H1 (cell line): Measurements from ENCODE around the gene VAX1. TPM values are rescaled to one million over a fixed set of nuclear protein-coding genes. Genes with fewer than 3 reads are reported as not detected.

Source experiments
- CTCF ChIA-PET: fragments of 300-600 bp; sonication (Branson Sonifier 250); formaldehyde crosslinking; loops from one replicate; lab custom pipeline; 2021; ENCODE audit not compliant: partially characterized antibody; lab: Charles Lee
- POLR2A ChIA-PET: fragments of 300-600 bp; sonication (Branson Sonifier 250); formaldehyde crosslinking; loops from one replicate; lab custom pipeline; 2021; ENCODE audit warnings: inconsistent platforms; ENCODE audit not compliant: partially characterized antibody; lab: Charles Lee
- DNase-seq, 2 experiments: peaks; one replicate each; pipeline versions ENCODE4 v3.0.0 to v3.0.0-alpha.2; 2010 to 2022; ENCODE audit warnings: low spot score in 2 of 2, low read depth in 1 of 2, mixed read lengths in 1 of 2
- FAIRE-seq: peaks from 2 replicates; lab custom pipeline; 2011; peaks lifted over from hg19 to GRCh38; lab: Jason Lieb, UNC
- H2AFZ ChIP-seq: 2 replicates; pipeline ENCODE4 v1.8.1; 2012; ENCODE audit warnings: low read length, inconsistent platforms
- H2AK5ac ChIP-seq: 2 replicates; pipeline ENCODE4 v1.6.1; 2013; ENCODE audit warnings: low read depth, low read length
- H2BK120ac ChIP-seq: replicated peaks from 2 replicates; pipeline ENCODE3; 2013; ENCODE audit warnings: low read depth, low read length, inconsistent platforms
- H2BK12ac ChIP-seq: 2 replicates; pipeline ENCODE4 v1.6.1; 2013; ENCODE audit warnings: low read depth, low read length
- H2BK15ac ChIP-seq: 2 replicates; pipeline ENCODE4 v1.6.1; 2013; ENCODE audit warnings: low read length
- H2BK20ac ChIP-seq: 2 replicates; pipeline ENCODE4 v1.6.1; 2013; ENCODE audit warnings: low read length
- H2BK5ac ChIP-seq: 2 replicates; pipeline ENCODE4 v1.6.1; 2013; ENCODE audit warnings: low read depth, low read length
- H3K14ac ChIP-seq: 2 replicates; pipeline ENCODE4 v1.6.1; 2013; ENCODE audit warnings: inconsistent platforms; ENCODE audit not compliant: insufficient read length
- H3K18ac ChIP-seq: 2 replicates; pipeline ENCODE4 v1.6.1; 2013; ENCODE audit warnings: low read length; ENCODE audit errors: extremely low read depth
- H3K23ac ChIP-seq: 2 replicates; pipeline ENCODE4 v1.6.1; 2013; ENCODE audit warnings: inconsistent platforms; ENCODE audit not compliant: insufficient read length
- H3K23me2 ChIP-seq: 2 replicates; pipeline ENCODE4 v1.6.1; 2013; ENCODE audit warnings: low read depth, low read length
- H3K27ac ChIP-seq: 2 replicates; pipeline ENCODE4 v1.6.1; 2011; ENCODE audit warnings: low read depth, low read length, inconsistent platforms
- H3K27me3 ChIP-seq, 4 experiments: replicated peaks in 1 of 4; 1 replicate in 1 of 4; 2 replicates in 3 of 4; pipeline versions ENCODE4 v1.6.1 to v1.8.1; 2011 to 2013; ENCODE audit warnings: low read length in 3 of 4, mild to moderate bottlenecking in 3 of 4, inconsistent platforms in 2 of 4, mixed read lengths in 2 of 4, moderate library complexity in 1 of 4; ENCODE audit not compliant: control insufficient read depth in 3 of 4, insufficient read depth in 3 of 4; ENCODE audit errors: extremely low read depth in 1 of 4
- H3K36me3 ChIP-seq, 4 experiments: 2 replicates each; pipeline versions ENCODE4 v1.6.1 to v1.8.1; 2011 to 2013; ENCODE audit warnings: mild to moderate bottlenecking in 4 of 4, low read length in 3 of 4, moderate library complexity in 2 of 4, control low read depth in 1 of 4, inconsistent platforms in 1 of 4; ENCODE audit not compliant: insufficient read depth in 4 of 4, control insufficient read depth in 2 of 4
- H3K4ac ChIP-seq: replicated peaks from 2 replicates; pipeline ENCODE3; 2013; ENCODE audit warnings: low read length, low read depth, mixed read lengths, inconsistent platforms; ENCODE audit not compliant: insufficient read length
- H3K4me1 ChIP-seq, 4 experiments: replicated peaks in 1 of 4; 1 replicate in 1 of 4; 2 replicates in 3 of 4; pipeline versions ENCODE4 v1.6.1 to v1.8.1; 2011 to 2013; ENCODE audit warnings: low read length in 3 of 4, inconsistent platforms in 2 of 4, mixed read lengths in 1 of 4; ENCODE audit not compliant: insufficient read depth in 4 of 4, control insufficient read depth in 3 of 4
- H3K4me2 ChIP-seq, 2 experiments: 2 replicates each; pipeline versions ENCODE4 v1.6.1 to v1.8.1; 2011 to 2013; ENCODE audit warnings: low read depth in 2 of 2, low read length in 2 of 2, control low read depth in 1 of 2, inconsistent platforms in 1 of 2, mild to moderate bottlenecking in 1 of 2; ENCODE audit not compliant: insufficient read depth in 1 of 2
- H3K4me3 ChIP-seq, 4 experiments: fragments of 200-600, 300-600 bp in 1 of 4; sonication (generic), shearing (Covaris generic), sonication (Bioruptor Twin) in 1 of 4; 2 replicates each; pipeline versions ENCODE4 v1.5.1 to v1.8.1; 2011 to 2016; ENCODE audit warnings: low read length in 4 of 4, low read depth in 3 of 4, control low read depth in 2 of 4, inconsistent platforms in 2 of 4, mild to moderate bottlenecking in 2 of 4, mixed read lengths in 1 of 4, moderate library complexity in 1 of 4; ENCODE audit not compliant: insufficient read depth in 2 of 4; ENCODE audit errors: extremely low read depth in 1 of 4
- H3K56ac ChIP-seq: replicated peaks from 2 replicates; pipeline ENCODE3; 2013; ENCODE audit warnings: low read depth, mild to moderate bottlenecking, mixed read lengths, low read length, inconsistent platforms; ENCODE audit not compliant: insufficient read length
- H3K79me1 ChIP-seq: 2 replicates; pipeline ENCODE4 v1.6.1; 2013; ENCODE audit warnings: low read depth, low read length, control low read depth
- H3K79me2 ChIP-seq, 2 experiments: 2 replicates each; pipeline versions ENCODE4 v1.6.1 to v1.8.1; 2012 to 2013; ENCODE audit warnings: low read length in 2 of 2, mild to moderate bottlenecking in 2 of 2, inconsistent platforms in 1 of 2; ENCODE audit not compliant: insufficient read depth in 2 of 2, control insufficient read depth in 1 of 2
- H3K9ac ChIP-seq, 4 experiments: replicated peaks in 1 of 4; 1 replicate in 1 of 4; 2 replicates in 3 of 4; pipeline versions ENCODE4 v1.6.1 to v1.8.1; 2011 to 2013; ENCODE audit warnings: low read depth in 3 of 4, low read length in 3 of 4, control low read depth in 2 of 4, mild to moderate bottlenecking in 2 of 4, moderate library complexity in 2 of 4, inconsistent platforms in 1 of 4; ENCODE audit errors: extremely low read depth in 1 of 4
- H3K9me3 ChIP-seq, 2 experiments: 2 replicates each; pipeline versions ENCODE4 v1.6.1 to v1.8.1; 2012 to 2013; ENCODE audit warnings: mild to moderate bottlenecking in 2 of 2, moderate library complexity in 2 of 2, control low read depth in 1 of 2, inconsistent platforms in 1 of 2, low read depth in 1 of 2, low read length in 1 of 2, mixed read lengths in 1 of 2; ENCODE audit not compliant: insufficient read depth in 2 of 2
- H4K20me1 ChIP-seq, 2 experiments: replicated peaks in 1 of 2; 2 replicates each; pipeline versions ENCODE3 to v1.8.1; 2011 to 2013; ENCODE audit warnings: inconsistent platforms in 2 of 2, low read length in 2 of 2, mild to moderate bottlenecking in 1 of 2; ENCODE audit not compliant: insufficient read depth in 2 of 2, control insufficient read depth in 1 of 2
- H4K5ac ChIP-seq: 2 replicates; pipeline ENCODE4 v1.6.1; 2013; ENCODE audit warnings: low read length, low read depth, mixed read lengths, inconsistent platforms; ENCODE audit not compliant: insufficient read length
- H4K8ac ChIP-seq: 2 replicates; pipeline ENCODE4 v1.8.0; 2013; ENCODE audit warnings: mild to moderate bottlenecking, moderate library complexity, low read length, inconsistent platforms; ENCODE audit not compliant: insufficient read depth; ENCODE audit errors: extremely low read depth
- H4K91ac ChIP-seq: replicated peaks from 2 replicates; pipeline ENCODE3; 2013; ENCODE audit warnings: low read length, mixed read lengths, inconsistent platforms; ENCODE audit not compliant: insufficient read length
- CHD2 ChIP-seq: IDR thresholded peaks from 2 replicates; pipeline ENCODE4 v1.6.1; 2012; ENCODE audit warnings: low read length, improper control_type of control experiment
- CREB1 ChIP-seq: IDR thresholded peaks from 2 replicates; pipeline ENCODE4 v1.6.1; 2012; ENCODE audit warnings: inconsistent platforms
- EZH2 ChIP-seq: fragments of 200-600 bp; sonication (generic); IDR thresholded peaks from 2 replicates; pipeline ENCODE4 v1.7.1; 2012; ENCODE audit warnings: low read depth, mild to moderate bottlenecking, moderate library complexity, low read length, inconsistent platforms; ENCODE audit not compliant: severe bottlenecking
- KDM4A ChIP-seq: IDR thresholded peaks from one replicate; pipeline ENCODE4 v1.7.1; 2012; ENCODE audit warnings: low read depth, mild to moderate bottlenecking, moderate library complexity, low read length, inconsistent platforms; ENCODE audit not compliant: severe bottlenecking
- MAFK ChIP-seq: IDR thresholded peaks from 2 replicates; pipeline ENCODE4 v1.6.1; 2012; ENCODE audit warnings: low read depth, mild to moderate bottlenecking, improper control_type of control experiment, low read length
- SUZ12 ChIP-seq: fragments of 200-600 bp; sonication (generic); IDR thresholded peaks from 2 replicates; pipeline ENCODE4 v1.6.1; 2012; ENCODE audit warnings: mild to moderate bottlenecking, inconsistent platforms, low read length, moderate library complexity, mixed read lengths
- WGBS, 2 experiments: shearing (Covaris generic) in 1 of 2; methylation state at CpG; one replicate each; pipeline versions ENCODE4 v1.1.6 to v1.1.7; 2013 to 2015; ENCODE audit warnings: low lambda C conversion rate in 2 of 2, mixed read lengths in 2 of 2, inconsistent platforms in 1 of 2, low coverage in 1 of 2, missing lambda C conversion rate in 1 of 2; ENCODE audit not compliant: insufficient replicate concordance in 2 of 2, insufficient coverage in 1 of 2, insufficient read length in 1 of 2; ENCODE audit errors: extremely low coverage in 1 of 2, missing lambda C conversion rate in 1 of 2; 5-methylcytosine and 5-hydroxymethylcytosine counted together
- long read RNA-seq, 2 experiments: library from RNA in 1 of 2; library from capped mRNA in 1 of 2; stranded (forward); transcript quantifications; one replicate each; pipeline ENCODE4 v2.0.0, GENCODE V29; 2021; ENCODE audit warnings: inconsistent platforms in 1 of 2
- polyA minus RNA-seq, 3 experiments: library from RNA; depleted of rRNA, polyadenylated mRNA; stranded (reverse); fragments of >200 nt; gene quantifications; 1 replicate in 2 of 3; 2 replicates in 1 of 3; pipeline ENCODE4 v1.2.3, GENCODE V29; 2011
- polyA plus RNA-seq, 7 experiments: library from polyadenylated mRNA; depleted of rRNA in 3 of 7; stranded (reverse) in 5 of 7; unstranded in 2 of 7; fragments of >200 nt in 5 of 7; fragments of 200-250 nt in 2 of 7; gene quantifications; 1 replicate in 5 of 7; 2 replicates in 1 of 7; 4 replicates in 1 of 7; pipeline versions ENCODE4 v1.2.1 to v1.2.3, GENCODE V29; 2011 to 2013; ENCODE audit warnings: missing spikeins in 2 of 7, mixed read lengths in 2 of 7
- total RNA-seq: library from RNA; stranded (reverse); fragmentation: NEBNext Ultra II Directional; extraction: Animal tissue kit (Norgen Biotek cat#: 25700); gene quantifications from 2 replicates; pipeline ENCODE4 v1.2.1, GENCODE V29; 2021
- TF ChIP-seq, protein P1 (sequence below): IDR thresholded peaks from 2 replicates; pipeline ENCODE4 v1.6.1; 2012; ENCODE audit warnings: inconsistent platforms

VAX1 gene, protein sequence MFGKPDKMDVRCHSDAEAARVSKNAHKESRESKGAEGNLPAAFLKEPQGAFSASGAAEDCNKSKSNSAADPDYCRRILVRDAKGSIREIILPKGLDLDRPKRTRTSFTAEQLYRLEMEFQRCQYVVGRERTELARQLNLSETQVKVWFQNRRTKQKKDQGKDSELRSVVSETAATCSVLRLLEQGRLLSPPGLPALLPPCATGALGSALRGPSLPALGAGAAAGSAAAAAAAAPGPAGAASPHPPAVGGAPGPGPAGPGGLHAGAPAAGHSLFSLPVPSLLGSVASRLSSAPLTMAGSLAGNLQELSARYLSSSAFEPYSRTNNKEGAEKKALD
- total RNA-seq (not detected in 2 replicates), polyA plus RNA-seq (2011; rRNA removed) (0.09 TPM in 1 of 2 replicates, not detected in the other), polyA minus RNA-seq (2011; rRNA and poly(A)+ RNA removed) (not detected in 2 replicates)
- polyA plus RNA-seq (2011; cell fraction: cytosol; rRNA removed), result not detected
- not detected for polyA plus RNA-seq (2011; cell fraction: nucleus; rRNA removed)
- polyA plus RNA-seq (2012, experiment 1 of 2), result not detected in 4 replicates
- polyA plus RNA-seq (2012, experiment 2 of 2), result not detected
- polyA plus RNA-seq (2013, experiment 1 of 2), result 0.02 TPM
- not detected for polyA plus RNA-seq (2013, experiment 2 of 2)
- polyA minus RNA-seq (2011; cell fraction: cytosol; rRNA and poly(A)+ RNA removed), result not detected
- not detected for polyA minus RNA-seq (2011; cell fraction: nucleus; rRNA and poly(A)+ RNA removed)
- long read RNA-seq, experiment 1, result 0 reads
- long read RNA-seq, experiment 2, result 0 reads

DNA sequence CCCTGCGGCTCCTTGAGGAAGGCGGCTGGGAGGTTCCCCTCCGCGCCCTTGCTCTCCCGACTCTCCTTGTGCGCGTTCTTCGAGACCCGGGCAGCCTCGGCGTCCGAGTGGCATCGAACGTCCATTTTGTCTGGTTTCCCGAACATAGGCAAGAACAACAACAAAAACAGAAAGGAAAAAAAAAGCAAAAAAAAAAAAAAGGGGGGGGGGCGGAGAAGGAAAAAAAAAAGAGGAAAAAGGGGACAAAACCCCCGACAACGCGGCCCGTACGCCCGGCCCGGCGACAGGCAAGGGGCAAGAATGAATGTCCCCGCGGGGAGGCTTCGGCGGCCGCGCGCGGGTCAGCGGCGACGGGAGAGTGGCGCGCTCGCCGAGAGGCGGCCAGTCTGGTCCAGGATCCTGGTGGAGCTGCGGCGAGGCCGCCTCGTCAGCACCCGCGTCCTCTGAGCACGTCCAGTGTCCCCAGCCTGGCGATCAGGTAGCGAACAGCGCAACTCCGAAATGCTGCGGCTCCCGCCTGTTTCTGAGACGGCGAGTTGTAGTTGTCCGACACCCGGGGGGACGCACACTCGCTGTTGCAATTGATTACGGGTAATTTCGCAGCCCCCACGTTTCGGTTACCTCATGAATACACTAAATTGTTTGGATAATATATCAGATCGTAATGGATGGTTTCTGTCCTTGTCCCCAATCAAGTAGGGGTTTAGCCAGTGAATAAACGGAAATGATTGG is at the start of gene VAX1:
VAX1 (minus strand) TSS at position 360 of the 732 bp plus-strand sequence; CDS start at position 146, 214 bp downstream.
- Histone ChIP-seq H3K18ac (peak within 1 kb of the TSS; percentile 38), H2AFZ (no peak within 1 kb of the TSS), H2BK15ac (peak within 1 kb of the TSS; percentile 95; the same call in 1 of the 2 replicates), H3K27me3 (peaks cover 96 to 99% (median 98%) of the 10 kb centered on the region in 4 experiments), H4K20me1 (peaks cover 8 to 10% of the 10 kb centered on the region in 2 experiments), H3K4me3 (peak within 1 kb of the TSS; percentile 10 to 55 (median 30); a peak in 7 of 8 replicates), H2BK20ac (peak within 1 kb of the TSS; percentile 72; the same call in 1 of the 2 replicates), H3K27ac (no peak within 1 kb of the TSS), H4K8ac (peak within 1 kb of the TSS; percentile 31; the same call in 1 of the 2 replicates), H4K5ac (no peak within 1 kb of the TSS), H3K4me2 (peak within 1 kb of the TSS; percentile 68 to 78), H3K79me2 (no peaks in the 10 kb centered on the region), H3K4me1 (peaks cover 3 to 28% (median 14%) of the 10 kb centered on the region in 4 experiments), H3K9me3 (no peaks in the 10 kb centered on the region), H3K23me2 (peaks cover 5% of the 10 kb centered on the region; the same call in 1 of the 2 replicates), H3K56ac (no peak within 1 kb of the TSS), H3K23ac (no peak within 1 kb of the TSS), H2BK12ac (peak within 1 kb of the TSS; percentile 90; the same call in 1 of the 2 replicates), H3K9ac (no peak within 1 kb of the TSS), H3K4ac (no peak within 1 kb of the TSS), H3K36me3 (peaks cover 0 to 7% (median 0%) of the 10 kb centered on the region in 4 experiments; a peak in 1 of 8 replicates), H4K91ac (no peak within 1 kb of the TSS), H2BK120ac (no peak within 1 kb of the TSS), H3K14ac (no peak within 1 kb of the TSS), H2BK5ac (no peak within 1 kb of the TSS), H2AK5ac (no peak within 1 kb of the TSS), H3K79me1 (no peaks in the 10 kb centered on the region)
- CTCF ChIA-PET, result interaction anchor here (2.5 to 13.8 kb wide), 4 partner anchors 9 to 38 kb away, joined by 20 to 212 read pairs (median 33); no protein-coding TSS in a partner anchor
- peak in 1 of 2 experiments; percentile 76 for DNase-seq
- 5% methylated on average over 53 of the region's 65 CpGs; no CpG with 5 or more reads in 1 of the 2 experiments for WGBS, 2 experiments
- POLR2A ChIA-PET, result interaction anchor here (1.4 to 4.5 kb wide), 4 partner anchors 7 to 29 kb away, joined by 4 to 24 read pairs (median 10); no protein-coding TSS in a partner anchor
- FAIRE-seq, result no peak
- TF ChIP-seq CREB1, result 0 out of 2 replicates have a peak, but pooled peaks have one; percentile 20
- TF ChIP-seq, protein P1, sequence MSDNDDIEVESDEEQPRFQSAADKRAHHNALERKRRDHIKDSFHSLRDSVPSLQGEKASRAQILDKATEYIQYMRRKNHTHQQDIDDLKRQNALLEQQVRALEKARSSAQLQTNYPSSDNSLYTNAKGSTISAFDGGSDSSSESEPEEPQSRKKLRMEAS, result 0 out of 2 replicates have a peak, but pooled peaks have one; percentile 0
- no peak for TF ChIP-seq MAFK
- peak; percentile 90 for TF ChIP-seq EZH2
- no peak for TF ChIP-seq CHD2
- peak; percentile 2 for TF ChIP-seq KDM4A
- TF ChIP-seq SUZ12, result peak; percentile 78
